HG03139 (cell line): ENCODE measurements around the gene RBM7.
A peak's percentile ranks its signal among the peaks of the same experiment; 100 is the strongest.

ENCODE experiments used
- ATAC-seq: cut with Tn5 transposase; IDR thresholded peaks from one replicate; pipeline ENCODE4 v1.9.1; 2021; ENCODE audit not compliant: unreplicated experiment

The RBM7 gene

DNA sequence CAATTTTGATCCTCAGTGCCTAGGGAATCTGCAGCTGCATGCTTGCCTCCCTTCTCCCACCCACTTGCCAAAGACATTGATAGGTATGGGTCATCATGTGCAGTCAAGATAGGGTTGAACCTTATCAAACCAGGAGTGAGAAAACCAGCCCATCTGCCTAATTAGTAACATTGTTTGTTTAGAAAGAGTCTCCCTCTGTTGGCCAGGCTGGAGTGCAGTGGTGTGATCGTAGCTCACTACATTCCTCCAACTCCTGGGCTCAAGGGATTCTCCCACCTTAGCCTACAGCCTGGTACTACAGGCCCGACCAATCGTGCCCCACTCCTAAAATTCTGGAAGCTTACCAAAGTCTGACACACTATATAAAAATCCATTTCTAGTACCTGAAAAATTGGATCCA lies 4.7 kb upstream of the RBM7 start:
- ATAC-seq = no peak

DNA sequence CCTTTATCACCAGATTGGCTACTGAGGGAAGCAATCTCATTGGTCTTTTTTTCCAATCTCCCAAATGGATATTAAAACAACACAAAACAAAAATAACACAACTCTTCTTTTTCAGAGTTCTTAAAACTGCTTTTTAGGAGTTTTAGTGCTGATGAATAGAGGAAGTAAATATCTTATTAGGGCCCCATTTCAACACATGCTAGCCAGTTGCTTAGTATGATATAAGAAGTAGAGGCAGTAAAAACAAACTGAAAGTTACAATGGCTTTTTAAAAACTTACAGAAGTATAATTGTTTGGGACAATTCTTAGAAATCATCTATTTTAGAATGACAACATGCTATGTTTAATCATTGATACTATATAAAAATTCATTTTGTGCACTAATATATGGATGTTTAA lies 3.5 kb upstream of the RBM7 start:
- no peak for ATAC-seq

DNA sequence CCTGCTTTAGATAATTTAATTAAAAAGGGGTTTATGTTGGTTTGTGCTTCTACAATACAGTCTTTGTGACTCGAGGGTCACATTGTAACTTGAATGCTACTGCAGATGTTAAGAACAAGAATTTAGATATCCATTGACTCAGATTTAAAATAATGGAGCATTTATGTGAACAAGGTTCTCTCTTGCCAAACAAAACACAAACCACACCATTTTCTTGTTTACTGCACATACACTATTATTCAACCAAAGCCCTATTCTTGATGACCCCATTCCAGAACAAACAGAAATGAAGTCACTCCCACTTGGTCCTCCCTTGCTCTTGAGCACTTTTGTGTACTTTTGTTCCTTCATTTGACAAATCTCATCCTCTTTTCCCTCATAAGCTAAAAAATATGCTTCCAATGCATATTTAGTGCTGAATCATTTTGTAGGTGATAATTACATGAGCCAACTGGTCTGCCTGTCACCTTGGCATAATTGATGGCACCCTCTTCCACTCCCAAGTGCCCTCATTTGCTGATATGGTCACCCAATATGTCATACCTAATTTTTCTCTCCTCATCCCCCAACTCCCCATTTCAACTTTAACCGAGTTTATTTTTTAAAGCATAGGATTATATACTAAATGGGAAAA lies 3.0 kb upstream of the RBM7 start:
- ATAC-seq = no peak

GRCh38 chr11:114398303-114398920 lies 2.1 kb upstream of the RBM7 start:
- ATAC-seq = no peak

GRCh38 chr11:114399490-114400215 lies 813 bp upstream of the RBM7 start:
- ATAC-seq = peak; percentile 18

GRCh38 chr11:114400915-114401223 lies 403 bp downstream of the RBM7 start:
- no peak for ATAC-seq

DNA sequence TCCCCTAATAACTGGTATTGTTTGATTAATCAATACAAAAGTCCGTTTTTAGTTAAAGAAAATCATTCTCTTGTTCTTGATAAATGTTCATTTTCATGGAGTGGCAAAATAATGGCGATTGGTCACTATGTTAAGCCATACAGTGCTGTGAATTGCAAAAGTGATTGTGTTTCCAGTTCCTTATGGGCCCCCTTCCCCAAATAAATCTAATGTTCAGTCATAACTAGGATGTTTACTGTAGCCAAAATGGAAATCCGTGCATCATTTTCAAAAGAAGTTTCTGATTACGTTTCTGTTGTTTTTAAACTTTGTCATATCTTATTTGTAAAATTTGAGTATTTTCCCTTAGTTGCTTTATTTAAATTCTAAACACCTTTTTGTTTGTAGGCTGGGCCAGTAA lies 845 bp downstream of the RBM7 start:
- ATAC-seq = no peak

DNA sequence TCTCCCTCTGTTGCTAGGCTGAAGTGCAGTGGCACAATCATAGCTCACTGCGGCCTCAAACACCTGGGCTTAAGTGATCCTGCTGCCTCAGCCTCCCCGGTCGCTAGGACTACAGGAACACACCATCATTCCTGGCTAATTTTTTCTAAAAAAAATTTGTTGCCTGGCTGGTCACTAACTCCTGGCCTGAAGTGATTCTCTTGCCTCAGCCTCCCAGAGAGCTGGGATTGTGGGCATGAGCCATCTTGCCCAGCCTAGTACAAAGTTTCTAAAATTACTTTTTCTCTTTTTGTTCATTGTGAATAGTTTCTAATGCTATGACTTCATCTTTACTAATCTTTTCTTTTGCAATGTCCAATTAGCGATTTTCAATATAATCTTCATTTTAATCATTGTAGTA lies 12.5 kb downstream of the RBM7 start:
- ATAC-seq = no peak

GRCh38 chr11:114413958-114414357 lies 13.5 kb downstream of the RBM7 start:
- ATAC-seq = no peak

DNA sequence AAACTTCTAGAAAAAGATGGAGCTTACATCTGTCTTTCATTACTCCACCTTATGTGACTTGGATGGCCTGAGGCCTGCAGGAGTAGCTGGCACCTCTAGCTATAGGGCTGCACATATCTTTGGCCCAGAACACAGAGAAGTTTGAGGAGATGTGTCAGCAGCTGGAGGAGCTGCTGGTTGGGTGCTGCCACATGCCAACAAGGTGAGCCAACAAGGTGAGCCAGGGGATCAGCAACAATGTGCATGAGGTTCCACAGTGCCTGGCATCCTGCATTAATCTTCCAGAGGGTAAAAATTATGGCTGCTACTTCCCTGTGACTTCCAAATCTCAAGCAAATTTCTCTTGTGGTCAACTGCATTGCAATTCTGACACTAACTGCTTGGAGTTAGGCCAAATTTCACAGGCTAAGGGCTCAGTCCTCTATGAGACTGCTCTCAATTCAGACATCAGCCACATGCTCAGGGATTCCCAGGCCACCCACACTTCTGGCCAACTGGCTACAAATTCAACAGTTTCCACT lies 16.0 kb downstream of the RBM7 start:
- no peak for ATAC-seq

DNA sequence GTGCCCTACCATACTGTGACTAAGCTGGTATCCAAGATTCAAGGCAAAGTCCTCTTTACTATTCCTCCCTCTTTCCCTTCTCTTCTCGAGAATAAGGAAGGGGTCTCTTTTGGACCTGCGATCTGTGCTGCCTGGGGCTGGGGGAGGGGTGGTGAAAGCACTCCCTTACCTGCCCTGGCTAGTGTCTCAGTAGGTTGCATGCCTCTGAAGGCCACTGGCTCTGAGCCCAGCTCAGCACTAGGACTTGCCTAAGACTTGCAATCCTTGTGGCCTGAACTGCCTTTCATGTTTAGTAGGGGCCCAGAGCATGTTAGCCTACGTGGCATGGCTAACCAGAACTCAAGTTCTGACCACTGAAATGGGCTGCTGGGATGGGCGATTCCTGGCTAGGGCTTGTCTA lies 25.8 kb downstream of the RBM7 start:
- ATAC-seq = no peak

GRCh38 chr11:114430290-114430689 lies 29.8 kb downstream of the RBM7 start:
- no peak for ATAC-seq

GRCh38 chr11:114432893-114433292 lies 32.4 kb downstream of the RBM7 start:
- ATAC-seq = no peak

DNA sequence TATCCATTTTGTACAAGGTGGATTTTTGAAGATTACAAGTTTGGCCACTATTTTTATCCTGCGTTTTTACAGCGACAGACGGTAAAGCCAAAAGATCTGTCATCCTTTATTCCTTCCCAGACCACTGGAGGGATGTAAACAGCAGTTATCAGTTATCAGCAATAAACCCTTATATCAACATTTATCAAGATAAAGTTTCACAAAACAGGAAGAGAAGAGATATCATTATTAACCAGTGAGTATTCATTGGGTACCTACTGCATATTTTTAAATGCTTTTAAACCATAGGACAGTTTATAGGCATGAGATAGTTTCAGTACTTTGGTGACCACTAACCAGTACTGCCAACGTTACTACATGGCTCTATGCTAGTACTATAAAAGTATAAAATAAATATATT lies 32.9 kb downstream of the RBM7 start:
- ATAC-seq = no peak

DNA sequence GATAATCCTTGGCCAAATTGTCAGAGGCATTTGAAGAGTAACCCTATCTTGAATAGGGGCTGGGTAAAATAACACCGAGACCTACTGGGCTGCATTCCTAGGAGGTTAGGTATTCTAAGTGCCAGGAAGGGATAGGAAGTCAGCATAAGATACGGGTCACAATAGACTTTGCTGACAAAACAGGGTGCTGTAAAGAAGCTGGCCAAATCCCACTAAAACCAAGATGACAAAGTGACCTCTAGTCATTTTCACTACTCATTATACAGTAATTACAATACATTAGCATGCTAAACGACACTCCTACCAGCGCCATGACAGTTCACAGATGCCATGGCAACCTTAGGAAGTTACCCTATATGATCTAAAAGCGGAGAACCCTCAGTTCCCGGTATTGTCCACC lies 37.8 kb downstream of the RBM7 start:
- no peak for ATAC-seq

DNA sequence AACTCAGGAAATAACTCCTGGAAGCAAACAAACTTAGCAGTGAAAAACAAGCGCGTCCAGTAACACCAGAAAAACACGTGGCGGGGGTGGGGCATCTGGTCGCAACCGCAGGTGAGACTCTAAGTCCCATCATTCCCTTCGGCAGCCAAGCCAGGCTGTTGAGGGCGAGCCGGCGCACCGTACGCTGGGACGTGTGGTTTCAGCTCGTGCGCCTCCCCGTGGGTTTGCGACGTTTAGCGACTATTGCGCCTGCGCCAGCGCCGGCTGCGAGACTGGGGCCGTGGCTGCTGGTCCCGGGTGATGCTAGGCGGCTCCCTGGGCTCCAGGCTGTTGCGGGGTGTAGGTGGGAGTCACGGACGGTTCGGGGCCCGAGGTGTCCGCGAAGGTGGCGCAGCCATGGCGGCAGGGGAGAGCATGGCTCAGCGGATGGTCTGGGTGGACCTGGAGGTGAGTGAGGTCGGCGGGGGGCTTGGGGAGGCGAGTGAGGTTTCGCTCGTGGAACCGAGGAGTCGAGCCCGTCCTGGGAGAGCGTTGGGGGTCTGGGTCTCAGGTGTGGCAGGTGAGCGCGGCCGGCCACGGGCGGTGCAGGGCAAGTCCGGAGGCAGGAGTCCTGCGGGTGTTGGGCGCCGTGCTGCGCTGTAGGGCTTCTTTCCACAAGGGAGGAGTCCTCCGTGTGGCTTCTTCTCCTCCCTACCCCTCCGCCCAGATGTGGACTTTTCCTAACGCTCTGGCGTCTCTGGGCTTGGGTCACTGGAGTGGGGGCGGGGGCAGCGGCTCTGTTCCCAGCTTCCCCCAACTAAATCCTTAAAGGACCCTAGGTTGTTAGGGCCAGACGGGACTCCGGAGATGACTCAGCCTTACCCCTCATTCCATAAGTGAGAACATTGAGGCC lies 39.0 kb downstream of the RBM7 start, which contains the start of gene REXO2:
Gene REXO2 (plus strand): TSS at position 239 of the 892 bp plus-strand sequence. CDS start 62 bp downstream, at position 301.
- ATAC-seq = peak; percentile 100

- ATAC-seq = no peak
Measured at GRCh38 chr11:114440121-114440860, 39.8 kb downstream of the RBM7 start.

GRCh38 chr11:114440971-114441763 lies 40.7 kb downstream of the RBM7 start:
- no peak for ATAC-seq

- ATAC-seq = no peak
Measured at GRCh38 chr11:114441921-114442320, 41.5 kb downstream of the RBM7 start.

DNA sequence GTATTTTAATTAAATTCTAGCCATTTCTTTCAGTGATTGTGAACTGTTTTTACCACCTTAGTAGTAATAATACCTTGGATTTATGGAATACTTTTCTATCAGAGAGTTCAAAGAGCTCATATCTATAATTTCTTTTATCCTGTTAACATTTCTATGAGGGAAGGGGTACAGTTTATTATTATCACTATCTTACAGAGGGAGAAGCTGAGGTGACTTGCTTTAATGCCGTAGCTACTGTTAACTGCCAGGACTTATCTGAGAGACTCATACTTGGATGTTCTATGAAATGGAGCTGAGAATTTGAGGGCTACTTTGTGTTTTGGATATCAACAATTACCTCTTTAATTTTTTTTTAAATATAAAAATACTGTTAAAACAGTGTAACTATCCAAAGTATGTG lies 42.1 kb downstream of the RBM7 start:
- no peak for ATAC-seq
